Type B pancreatic cell (in vitro differentiated cells): ENCODE measurements around the gene ICE2. TPM values are rescaled to one million over a fixed set of nuclear protein-coding genes. Genes with fewer than 3 reads are reported as not detected.
"Not testable (repeated sequence)": the region's sequence is repeated elsewhere in the genome, so short reads cannot be mapped to it uniquely, and the experiment has no call there.

Source experiments
- DNase-seq: peaks from one replicate; pipeline ENCODE4 v3.0.0; 2021; ENCODE audit warnings: mixed read lengths; ENCODE audit not compliant: unreplicated experiment; ENCODE audit errors: extremely low spot score
- H3K27ac Mint-ChIP-seq: 2 replicates; pipeline ENCODE4 v1.8.0; 2021; ENCODE audit warnings: mild to moderate bottlenecking, mixed read lengths
- H3K27me3 Mint-ChIP-seq: 2 replicates; pipeline ENCODE4 v1.8.0; 2021; ENCODE audit warnings: mixed read lengths
- H3K36me3 Mint-ChIP-seq: 2 replicates; pipeline ENCODE4 v1.8.0; 2021; ENCODE audit warnings: mixed read lengths
- H3K4me1 Mint-ChIP-seq: one replicate; pipeline ENCODE4 v1.8.0; 2021; ENCODE audit warnings: mixed read lengths; ENCODE audit not compliant: unreplicated experiment
- H3K4me3 Mint-ChIP-seq: 2 replicates; pipeline ENCODE4 v1.8.0; 2021; ENCODE audit warnings: mild to moderate bottlenecking, mixed read lengths
- H3K9me3 Mint-ChIP-seq: 2 replicates; pipeline ENCODE4 v1.8.0; 2021; ENCODE audit warnings: mixed read lengths
- total RNA-seq: library from RNA; stranded (reverse); gene quantifications from 2 replicates; pipeline ENCODE4 v1.2.1, GENCODE V29; 2021; ENCODE audit warnings: low replicate concordance
- TF ChIP-seq, protein P1 (sequence below): fragments of 200-600 bp; sonication (generic); conservative IDR thresholded peaks from 2 replicates; pipeline ENCODE4 v1.5.0; 2021; ENCODE audit warnings: antibody characterized with exemption, mild to moderate bottlenecking

The ICE2 gene
- total RNA-seq, 1 donor from 2014 or later: 67.1 TPM

DNA sequence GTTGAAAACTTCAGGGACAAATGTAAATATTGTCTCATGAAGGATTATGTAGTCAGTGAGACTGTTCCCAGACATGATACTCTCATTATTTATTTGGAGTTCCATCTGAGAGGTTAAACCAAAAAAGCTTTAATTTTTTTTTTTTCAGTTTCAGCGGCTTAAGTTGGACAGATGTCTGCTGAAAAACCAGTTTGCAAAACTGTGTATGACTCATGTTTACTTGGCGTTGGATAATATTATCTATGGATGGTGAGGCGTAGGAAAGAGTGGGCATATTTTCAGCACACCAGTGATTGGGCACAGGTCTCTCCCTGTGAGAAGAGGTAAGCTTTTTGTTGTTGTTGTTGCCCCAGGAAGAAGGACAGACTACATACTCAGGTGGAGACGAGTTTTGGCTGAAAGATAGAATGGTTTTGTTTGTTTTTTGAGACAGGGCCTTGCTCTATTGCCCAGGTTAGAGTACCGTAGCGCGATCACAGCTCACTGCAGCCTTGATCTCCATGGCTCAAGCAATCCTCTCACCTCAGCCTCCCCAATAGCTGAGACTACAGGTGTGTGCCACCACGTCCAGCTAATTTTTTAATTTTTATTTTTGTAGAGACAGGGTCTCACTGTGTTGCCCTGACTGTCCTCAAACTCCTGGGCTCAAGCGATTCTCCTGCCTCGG lies 64.8 kb downstream of the ICE2 start:
- DNase-seq: no peak
- Mint-ChIP-seq H3K27me3 (no peaks in the 10 kb centered on the region), H3K9me3 (peaks cover 4% of the 10 kb centered on the region), H3K36me3 (peaks cover 4% of the 10 kb centered on the region), H3K27ac (peak overlapping the region; percentile 68), H3K4me3 (peak overlapping the region; percentile 42), H3K4me1 (peaks cover 12% of the 10 kb centered on the region)
- TF ChIP-seq, protein P1, sequence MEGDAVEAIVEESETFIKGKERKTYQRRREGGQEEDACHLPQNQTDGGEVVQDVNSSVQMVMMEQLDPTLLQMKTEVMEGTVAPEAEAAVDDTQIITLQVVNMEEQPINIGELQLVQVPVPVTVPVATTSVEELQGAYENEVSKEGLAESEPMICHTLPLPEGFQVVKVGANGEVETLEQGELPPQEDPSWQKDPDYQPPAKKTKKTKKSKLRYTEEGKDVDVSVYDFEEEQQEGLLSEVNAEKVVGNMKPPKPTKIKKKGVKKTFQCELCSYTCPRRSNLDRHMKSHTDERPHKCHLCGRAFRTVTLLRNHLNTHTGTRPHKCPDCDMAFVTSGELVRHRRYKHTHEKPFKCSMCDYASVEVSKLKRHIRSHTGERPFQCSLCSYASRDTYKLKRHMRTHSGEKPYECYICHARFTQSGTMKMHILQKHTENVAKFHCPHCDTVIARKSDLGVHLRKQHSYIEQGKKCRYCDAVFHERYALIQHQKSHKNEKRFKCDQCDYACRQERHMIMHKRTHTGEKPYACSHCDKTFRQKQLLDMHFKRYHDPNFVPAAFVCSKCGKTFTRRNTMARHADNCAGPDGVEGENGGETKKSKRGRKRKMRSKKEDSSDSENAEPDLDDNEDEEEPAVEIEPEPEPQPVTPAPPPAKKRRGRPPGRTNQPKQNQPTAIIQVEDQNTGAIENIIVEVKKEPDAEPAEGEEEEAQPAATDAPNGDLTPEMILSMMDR: no peak

DNA sequence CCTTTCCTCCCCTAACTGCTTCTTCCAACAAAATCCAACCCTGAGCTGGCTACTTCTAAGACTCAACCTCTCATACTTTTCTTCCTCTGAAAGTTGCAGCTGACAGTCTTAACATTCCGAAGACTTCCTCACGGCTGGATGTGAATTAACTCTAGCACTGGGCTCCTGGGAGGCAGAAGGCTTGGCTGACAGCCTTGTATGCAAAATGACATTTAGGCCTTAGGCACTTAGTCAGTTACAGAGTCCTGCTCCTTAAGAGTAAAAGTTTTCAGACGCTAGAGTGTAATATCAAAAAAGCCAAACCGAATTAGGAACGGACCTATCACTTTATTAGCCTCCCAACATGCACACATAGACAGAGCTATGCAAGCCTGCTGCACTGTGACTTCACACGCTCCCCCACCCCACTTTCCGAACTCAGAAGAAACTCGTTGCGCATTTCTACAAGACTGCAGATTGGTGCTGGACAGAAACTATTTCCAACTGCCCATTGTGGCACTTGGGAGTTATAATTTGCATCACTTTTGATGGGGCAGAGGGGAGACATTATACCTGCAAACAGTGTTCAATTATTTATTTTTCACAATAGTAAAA lies 65.6 kb downstream of the ICE2 start:
- Mint-ChIP-seq H3K4me1 (peaks cover 16% of the 10 kb centered on the region), H3K4me3 (peak overlapping the region; percentile 44), H3K27me3 (no peaks in the 10 kb centered on the region), H3K36me3 (peaks cover 4% of the 10 kb centered on the region), H3K27ac (peak overlapping the region; percentile 69), H3K9me3 (peaks cover 9% of the 10 kb centered on the region)
- no peak for DNase-seq
- TF ChIP-seq, protein P1: no peak

DNA sequence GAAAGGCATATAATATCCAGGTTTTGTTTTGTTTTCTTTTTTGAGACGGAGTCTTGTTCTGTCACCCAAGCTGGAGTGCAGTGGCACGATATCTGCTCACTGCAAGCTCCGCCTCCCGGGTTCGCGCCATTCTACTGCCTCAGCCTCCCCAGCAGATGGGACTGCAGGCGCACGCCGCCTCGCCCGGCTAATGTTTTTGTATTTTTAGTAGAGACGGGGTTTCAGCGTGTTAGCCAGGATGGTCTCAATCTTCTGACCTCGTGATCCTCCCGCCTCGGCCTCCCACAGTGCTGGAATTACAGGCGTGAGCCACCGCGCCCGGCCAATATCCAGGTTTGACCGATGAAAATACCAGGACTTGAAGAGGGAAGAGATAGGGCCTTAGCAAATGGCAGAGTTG lies 66.1 kb downstream of the ICE2 start:
- peaks cover 18% of the 10 kb centered on the region for H3K4me1 Mint-ChIP-seq
- H3K4me3 Mint-ChIP-seq: peak overlapping the region; percentile 44
- not testable (repeated sequence) for H3K9me3 Mint-ChIP-seq, H3K27me3 Mint-ChIP-seq, H3K36me3 Mint-ChIP-seq, DNase-seq
- peak overlapping the region; percentile 69 for H3K27ac Mint-ChIP-seq

DNA sequence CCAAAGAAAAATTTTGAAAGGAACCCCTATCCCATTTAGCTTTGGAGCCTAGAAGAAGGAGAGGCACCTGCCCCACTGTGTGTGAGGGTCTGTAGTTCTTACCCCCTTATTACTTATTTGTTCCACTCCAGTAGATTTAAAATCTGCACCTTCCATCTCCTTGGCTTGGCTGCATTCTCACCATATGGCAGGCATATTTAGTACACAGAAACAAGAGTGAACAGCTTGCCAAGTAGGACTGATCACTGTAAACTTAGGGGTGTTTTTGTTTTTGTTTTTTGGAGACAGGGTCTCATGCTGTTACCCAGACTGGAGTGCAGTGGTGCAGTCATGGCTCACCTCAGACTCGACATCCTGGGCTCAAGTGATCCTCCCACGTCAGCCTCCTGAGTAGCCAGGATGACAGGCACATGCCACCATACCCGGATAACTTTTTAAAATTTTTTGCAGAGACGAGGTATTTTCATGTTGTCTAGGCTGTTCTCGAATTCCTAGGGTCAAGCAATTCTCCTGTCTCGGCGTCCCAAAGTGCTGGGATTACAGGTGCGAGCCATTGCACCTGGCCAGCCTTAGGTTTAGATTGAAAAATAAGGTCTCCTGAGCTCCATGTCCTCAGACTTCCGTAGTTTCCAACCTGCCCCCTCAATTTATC lies 67.0 kb downstream of the ICE2 start:
- no peak for DNase-seq
- H3K27ac Mint-ChIP-seq: no peak overlapping the region
- peaks cover 4% of the 10 kb centered on the region for H3K36me3 Mint-ChIP-seq
- H3K4me3 Mint-ChIP-seq: no peak overlapping the region
- H3K9me3 Mint-ChIP-seq: peaks cover 9% of the 10 kb centered on the region
- H3K27me3 Mint-ChIP-seq: no peaks in the 10 kb centered on the region
- TF ChIP-seq, protein P1: no peak
- H3K4me1 Mint-ChIP-seq: peaks cover 19% of the 10 kb centered on the region

DNA sequence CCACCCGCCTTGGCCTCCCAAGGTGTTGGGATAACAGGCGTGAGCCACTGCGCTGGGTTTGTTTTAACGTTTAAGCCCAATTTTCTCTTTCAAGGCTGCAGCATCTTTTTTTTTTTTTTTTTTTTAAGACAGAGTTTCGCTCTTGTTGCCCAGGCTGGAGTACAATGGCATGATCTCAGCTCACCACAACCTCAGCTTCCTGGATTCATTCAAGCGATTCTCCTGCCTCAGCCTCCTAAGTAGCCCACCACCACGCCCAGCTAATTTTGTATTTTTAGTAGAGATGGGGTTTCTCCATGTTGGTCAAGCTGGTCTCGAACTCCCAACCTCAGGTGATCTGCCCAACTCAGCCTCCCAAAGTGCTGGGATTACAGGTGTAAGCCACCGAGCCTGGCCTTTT lies 68.6 kb downstream of the ICE2 start:
- H3K9me3 Mint-ChIP-seq, H3K4me3 Mint-ChIP-seq, H3K36me3 Mint-ChIP-seq, H3K27me3 Mint-ChIP-seq, DNase-seq, H3K27ac Mint-ChIP-seq: not testable (repeated sequence)
- peaks cover 25% of the 10 kb centered on the region for H3K4me1 Mint-ChIP-seq

DNA sequence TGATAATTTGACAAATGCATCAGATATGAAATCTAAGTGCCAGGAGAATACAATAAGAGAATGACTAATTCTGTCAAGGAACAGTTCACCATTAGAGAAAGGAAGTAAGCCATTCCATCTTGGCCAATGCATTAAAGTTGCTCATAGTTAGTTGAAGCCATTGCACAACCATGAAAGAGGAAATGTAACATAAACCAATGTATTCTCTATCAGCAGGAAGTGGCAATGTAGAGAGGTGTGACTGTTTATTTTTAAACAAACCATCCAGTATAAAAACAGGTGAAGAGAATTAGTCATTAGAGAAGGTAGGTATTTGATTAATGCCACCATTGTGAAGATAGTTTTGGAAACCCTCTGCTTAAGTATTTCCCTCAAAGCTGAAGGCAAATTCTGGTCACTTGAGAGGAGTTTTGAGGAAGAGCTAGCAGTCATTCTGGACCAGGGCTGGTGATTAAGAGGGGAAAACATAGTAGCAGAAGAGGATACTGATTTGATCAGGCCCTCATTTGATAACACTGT lies 70.4 kb downstream of the ICE2 start:
- Mint-ChIP-seq H3K36me3 (no peaks in the 10 kb centered on the region), H3K27ac (peak overlapping the region; percentile 80), H3K4me1 (peaks cover 19% of the 10 kb centered on the region), H3K4me3 (peak overlapping the region; percentile 5), H3K27me3 (no peaks in the 10 kb centered on the region), H3K9me3 (peaks cover 5% of the 10 kb centered on the region)
- TF ChIP-seq, protein P1: no peak
- DNase-seq: no peak
